ENCODE results near the gene ARIH1.

DNA sequence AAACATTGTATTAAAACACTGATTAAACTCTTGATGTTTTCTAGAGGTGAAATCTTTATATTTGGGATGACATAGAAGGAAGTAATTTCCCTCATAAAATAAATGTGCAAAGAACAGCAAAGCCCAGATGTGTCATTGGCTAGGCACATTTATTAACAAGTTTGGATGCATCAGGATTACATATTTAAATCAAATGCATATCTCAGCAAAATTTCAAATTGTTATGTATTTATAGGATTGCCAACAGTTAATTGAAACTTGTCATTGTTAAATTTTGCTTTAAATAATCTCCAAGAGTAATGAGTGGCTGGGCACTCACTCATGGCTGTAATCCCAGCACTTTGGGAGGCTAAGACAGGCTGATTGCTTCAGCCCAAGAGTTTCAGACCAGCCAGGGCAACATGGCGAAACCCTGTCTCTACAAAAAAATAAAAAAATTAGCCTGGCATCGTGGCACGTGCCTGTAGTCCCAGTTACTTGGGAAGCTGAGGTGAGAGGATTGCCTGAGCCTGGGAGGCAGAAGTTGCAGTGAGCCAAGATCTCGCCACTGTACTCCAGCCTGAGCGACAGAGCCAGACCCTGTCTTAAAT is 28.2 kb downstream of the ARIH1 start:
- TF ChIP-seq, protein P1, sequence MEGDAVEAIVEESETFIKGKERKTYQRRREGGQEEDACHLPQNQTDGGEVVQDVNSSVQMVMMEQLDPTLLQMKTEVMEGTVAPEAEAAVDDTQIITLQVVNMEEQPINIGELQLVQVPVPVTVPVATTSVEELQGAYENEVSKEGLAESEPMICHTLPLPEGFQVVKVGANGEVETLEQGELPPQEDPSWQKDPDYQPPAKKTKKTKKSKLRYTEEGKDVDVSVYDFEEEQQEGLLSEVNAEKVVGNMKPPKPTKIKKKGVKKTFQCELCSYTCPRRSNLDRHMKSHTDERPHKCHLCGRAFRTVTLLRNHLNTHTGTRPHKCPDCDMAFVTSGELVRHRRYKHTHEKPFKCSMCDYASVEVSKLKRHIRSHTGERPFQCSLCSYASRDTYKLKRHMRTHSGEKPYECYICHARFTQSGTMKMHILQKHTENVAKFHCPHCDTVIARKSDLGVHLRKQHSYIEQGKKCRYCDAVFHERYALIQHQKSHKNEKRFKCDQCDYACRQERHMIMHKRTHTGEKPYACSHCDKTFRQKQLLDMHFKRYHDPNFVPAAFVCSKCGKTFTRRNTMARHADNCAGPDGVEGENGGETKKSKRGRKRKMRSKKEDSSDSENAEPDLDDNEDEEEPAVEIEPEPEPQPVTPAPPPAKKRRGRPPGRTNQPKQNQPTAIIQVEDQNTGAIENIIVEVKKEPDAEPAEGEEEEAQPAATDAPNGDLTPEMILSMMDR (IDR thresholded peaks at IDR 0.05), result no peak
- no peak for TF ChIP-seq POLR2A (IDR thresholded peaks at IDR 0.05)

Data from thyroid gland (tissue), 4 donors.